GM06990 (cell line): ENCODE data around the gene TKT.

Source experiments
- DNase-seq: peaks from one replicate; pipeline ENCODE4 v3.0.0-alpha.2; 2011; ENCODE audit not compliant: insufficient read length; ENCODE audit errors: extremely low read depth
- H3K27me3 ChIP-seq: replicated peaks from 2 replicates; pipeline ENCODE4 v1.6.0; 2011; ENCODE audit warnings: low read length; ENCODE audit not compliant: control insufficient read depth, insufficient read depth
- H3K36me3 ChIP-seq: 2 replicates; pipeline ENCODE4 v1.5.1; 2011; ENCODE audit warnings: low read length; ENCODE audit not compliant: control insufficient read depth, insufficient read depth
- H3K4me3 ChIP-seq: replicated peaks from 2 replicates; pipeline ENCODE4 v1.5.1; 2011; ENCODE audit warnings: low read depth, mild to moderate bottlenecking, control low read depth, low read length
- TF ChIP-seq, protein P1 (sequence below): IDR thresholded peaks from 2 replicates; pipeline ENCODE4 v1.5.1; 2011; ENCODE audit warnings: low read length, control low read depth, mild to moderate bottlenecking, inconsistent platforms; ENCODE audit not compliant: insufficient read depth, poor library complexity, severe bottlenecking

The TKT gene

DNA sequence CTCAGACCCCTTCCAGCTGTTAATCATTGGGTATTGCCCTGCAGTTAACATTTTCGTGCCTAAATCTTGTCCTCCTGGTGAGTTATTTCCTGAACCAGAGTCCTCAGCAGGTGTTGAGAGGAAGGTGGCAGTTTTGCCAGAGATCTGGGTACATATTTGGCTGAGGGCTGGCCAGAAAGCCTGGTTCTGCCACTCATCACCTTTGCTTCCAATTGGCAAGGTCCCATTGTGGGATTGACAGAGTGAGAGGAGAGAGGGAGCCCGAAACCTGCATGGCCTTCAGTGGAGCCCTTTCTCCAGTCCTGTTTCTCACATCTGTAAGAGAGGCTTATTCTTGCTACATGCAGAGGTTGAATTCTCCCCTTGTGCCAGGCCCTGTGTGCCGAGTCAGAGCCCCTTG, 8.9 kb upstream of the TKT start:
- Histone ChIP-seq H3K27me3 (no peaks in the 10 kb centered on the region; the same call in 1 of the 2 replicates), H3K4me3 (no peak overlapping the region), H3K36me3 (no peaks in the 10 kb centered on the region)
- TF ChIP-seq, protein P1, sequence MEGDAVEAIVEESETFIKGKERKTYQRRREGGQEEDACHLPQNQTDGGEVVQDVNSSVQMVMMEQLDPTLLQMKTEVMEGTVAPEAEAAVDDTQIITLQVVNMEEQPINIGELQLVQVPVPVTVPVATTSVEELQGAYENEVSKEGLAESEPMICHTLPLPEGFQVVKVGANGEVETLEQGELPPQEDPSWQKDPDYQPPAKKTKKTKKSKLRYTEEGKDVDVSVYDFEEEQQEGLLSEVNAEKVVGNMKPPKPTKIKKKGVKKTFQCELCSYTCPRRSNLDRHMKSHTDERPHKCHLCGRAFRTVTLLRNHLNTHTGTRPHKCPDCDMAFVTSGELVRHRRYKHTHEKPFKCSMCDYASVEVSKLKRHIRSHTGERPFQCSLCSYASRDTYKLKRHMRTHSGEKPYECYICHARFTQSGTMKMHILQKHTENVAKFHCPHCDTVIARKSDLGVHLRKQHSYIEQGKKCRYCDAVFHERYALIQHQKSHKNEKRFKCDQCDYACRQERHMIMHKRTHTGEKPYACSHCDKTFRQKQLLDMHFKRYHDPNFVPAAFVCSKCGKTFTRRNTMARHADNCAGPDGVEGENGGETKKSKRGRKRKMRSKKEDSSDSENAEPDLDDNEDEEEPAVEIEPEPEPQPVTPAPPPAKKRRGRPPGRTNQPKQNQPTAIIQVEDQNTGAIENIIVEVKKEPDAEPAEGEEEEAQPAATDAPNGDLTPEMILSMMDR, result no peak
- DNase-seq, result no peak

GRCh38 chr3:53263907-53264306, 8.1 kb upstream of the TKT start:
- TF ChIP-seq, protein P1, result no peak
- no peak overlapping the region for H3K4me3 ChIP-seq
- H3K36me3 ChIP-seq, result no peaks in the 10 kb centered on the region
- no peaks in the 10 kb centered on the region; the same call in 1 of the 2 replicates for H3K27me3 ChIP-seq
- no peak for DNase-seq

DNA sequence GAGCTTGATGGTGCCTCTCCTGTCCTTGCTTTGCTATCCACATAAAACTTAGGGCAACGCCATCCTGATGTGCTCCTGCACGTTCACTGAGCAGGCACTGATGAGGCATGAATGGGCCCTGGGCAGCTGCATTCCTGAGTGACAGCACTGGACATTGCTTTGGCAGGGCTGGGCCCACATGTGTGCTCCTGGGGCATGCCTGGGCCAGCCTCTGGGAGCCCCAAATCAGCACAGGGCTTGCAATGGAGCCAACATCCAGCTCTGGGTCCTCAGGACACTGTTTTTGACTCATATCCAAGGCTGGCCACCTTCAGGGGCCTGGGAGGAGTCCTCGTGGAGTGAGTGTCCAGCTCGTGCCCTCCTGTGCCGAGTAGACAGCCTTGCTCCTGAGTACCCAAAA, 5.9 kb upstream of the TKT start:
- H3K4me3 ChIP-seq, result no peak overlapping the region
- DNase-seq, result no peak
- H3K36me3 ChIP-seq, result no peaks in the 10 kb centered on the region
- TF ChIP-seq, protein P1, result no peak
- H3K27me3 ChIP-seq, result no peaks in the 10 kb centered on the region; the same call in 1 of the 2 replicates

DNA sequence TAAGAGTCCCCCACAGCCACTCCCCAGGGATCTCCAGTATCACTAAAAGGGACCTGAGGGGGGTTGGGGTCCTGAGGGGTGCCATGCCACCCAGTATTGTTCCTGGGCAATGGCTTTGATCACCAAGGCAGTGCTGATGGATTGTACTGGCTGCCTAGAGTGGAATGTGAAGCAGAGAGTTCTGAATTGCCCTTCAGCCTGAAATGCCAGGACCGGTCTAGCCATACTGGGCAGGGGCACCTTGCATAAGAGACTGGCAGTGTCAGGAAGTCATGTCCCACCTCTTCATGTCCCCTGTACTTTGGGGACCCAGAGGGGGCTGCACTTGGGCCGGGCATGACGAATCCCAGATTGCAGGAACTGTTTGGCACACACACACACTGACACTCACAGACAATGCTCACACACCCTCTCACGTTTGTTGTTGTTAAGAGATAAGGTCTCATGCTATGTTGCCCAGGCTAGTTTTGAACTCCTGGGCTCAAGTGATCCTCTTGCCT, 4.5 kb upstream of the TKT start:
- DNase-seq, result no peak
- TF ChIP-seq, protein P1, result no peak
- Histone ChIP-seq H3K27me3 (no peaks in the 10 kb centered on the region; the same call in 1 of the 2 replicates), H3K36me3 (no peaks in the 10 kb centered on the region), H3K4me3 (no peak overlapping the region)

GRCh38 chr3:53259427-53260259, 3.8 kb upstream of the TKT start:
- no peak for DNase-seq
- no peaks in the 10 kb centered on the region for H3K27me3 ChIP-seq
- H3K36me3 ChIP-seq, result no peaks in the 10 kb centered on the region
- no peak overlapping the region for H3K4me3 ChIP-seq
- TF ChIP-seq, protein P1, result no peak
